Keratinocyte (primary cell): ENCODE results near the gene GXYLT1. TPM values are rescaled to one million over a fixed set of nuclear protein-coding genes. Genes with fewer than 3 reads are reported as not detected.

Experiments
- DNase-seq: peaks from one replicate; pipeline ENCODE4 v3.0.0-alpha.2; 2011; ENCODE audit warnings: low read depth, missing footprints, low spot score
- FAIRE-seq: peaks from 2 replicates; lab custom pipeline; 2011; peaks lifted over from hg19 to GRCh38; lab: Jason Lieb, UNC
- H2AFZ ChIP-seq: 2 replicates; pipeline ENCODE4 v1.6.0; 2012; ENCODE audit warnings: low read length, control low read depth, inconsistent platforms; ENCODE audit not compliant: control insufficient read depth
- H3K27ac ChIP-seq: 2 replicates; pipeline ENCODE4 v1.5.1; 2011; ENCODE audit warnings: low read length; ENCODE audit not compliant: control insufficient read depth, insufficient read depth
- H3K27me3 ChIP-seq: 3 replicates; pipeline ENCODE4 v1.6.0; 2011; ENCODE audit warnings: low read length; ENCODE audit not compliant: control insufficient read depth, insufficient read depth; ENCODE audit errors: extremely low read depth
- H3K36me3 ChIP-seq, 2 experiments: 2 replicates in 1 of 2; 3 replicates in 1 of 2; pipeline ENCODE4 v1.5.1; 2011; ENCODE audit warnings: low read length in 2 of 2, mild to moderate bottlenecking in 1 of 2; ENCODE audit not compliant: control insufficient read depth in 2 of 2, insufficient read depth in 2 of 2; ENCODE audit errors: extremely low read depth in 1 of 2
- H3K4me1 ChIP-seq: 3 replicates; pipeline ENCODE4 v1.5.1; 2011; ENCODE audit warnings: low read length; ENCODE audit not compliant: control insufficient read depth, insufficient read depth; ENCODE audit errors: extremely low read depth
- H3K4me2 ChIP-seq: 3 replicates; pipeline ENCODE4 v1.6.0; 2011; ENCODE audit warnings: low read depth, low read length; ENCODE audit not compliant: control insufficient read depth, insufficient read depth; ENCODE audit errors: extremely low read depth
- H3K4me3 ChIP-seq, 3 experiments: fragments of 200-600 bp in 1 of 3; sonication (generic) in 1 of 3; 2 replicates in 2 of 3; 3 replicates in 1 of 3; pipeline ENCODE4 v1.5.1; 2011 to 2016; ENCODE audit warnings: low read length in 3 of 3, mild to moderate bottlenecking in 3 of 3, control low read depth in 2 of 3, inconsistent platforms in 1 of 3, low read depth in 1 of 3, mixed read lengths in 1 of 3, mixed run types in 1 of 3, moderate library complexity in 1 of 3; ENCODE audit not compliant: control insufficient read depth in 2 of 3, insufficient read depth in 2 of 3; ENCODE audit errors: extremely low read depth in 1 of 3
- H3K79me2 ChIP-seq: 2 replicates; pipeline ENCODE4 v1.6.0; 2012; ENCODE audit warnings: low read length; ENCODE audit not compliant: control insufficient read depth, insufficient read depth
- H3K9ac ChIP-seq: 3 replicates; pipeline ENCODE4 v1.6.0; 2011; ENCODE audit warnings: low read length; ENCODE audit not compliant: control insufficient read depth, insufficient read depth; ENCODE audit errors: extremely low read depth
- H3K9me1 ChIP-seq: 3 replicates; pipeline ENCODE4 v1.6.0; 2011; ENCODE audit warnings: low read length; ENCODE audit not compliant: control insufficient read depth, insufficient read depth; ENCODE audit errors: extremely low read depth
- H3K9me3 ChIP-seq: 2 replicates; pipeline ENCODE4 v1.5.1; 2012; ENCODE audit warnings: low read depth, low read length; ENCODE audit not compliant: control insufficient read depth
- H4K20me1 ChIP-seq: 3 replicates; pipeline ENCODE4 v1.6.0; 2011; ENCODE audit warnings: low read length; ENCODE audit not compliant: control insufficient read depth, insufficient read depth; ENCODE audit errors: extremely low read depth
- EZH2 ChIP-seq: IDR thresholded peaks from one replicate; pipeline ENCODE4 v1.6.1; 2012; ENCODE audit warnings: inconsistent platforms, mild to moderate bottlenecking, low read length, moderate library complexity
- dilution Hi-C: fragments of 300-500 bp; cut with MboI; formaldehyde crosslinking; loops from one replicate; pipeline ENCODE4 v1.7.0; 2020; ENCODE audit warnings: low sequenced_read_pairs; ENCODE audit not compliant: extremely low pct_ligation_motif_present
- polyA plus RNA-seq, 5 experiments: library from polyadenylated mRNA; depleted of rRNA in 3 of 5; stranded (reverse) in 3 of 5; stranded (forward) in 1 of 5; unstranded in 1 of 5; fragments of >200 nt; gene quantifications; 1 replicate in 1 of 5; 2 replicates in 3 of 5; 3 replicates in 1 of 5; pipeline versions ENCODE4 v1.2.1 to v1.2.3, GENCODE V29; 2011 to 2012; ENCODE audit warnings: missing spikeins in 2 of 5, low read depth in 1 of 5, low replicate concordance in 1 of 5
- TF ChIP-seq, protein P1 (sequence below), 3 experiments: IDR thresholded peaks in 1 of 3; conservative IDR thresholded peaks in 1 of 3; optimal IDR thresholded peaks in 1 of 3; 2 replicates in 2 of 3; 3 replicates in 1 of 3; pipeline versions ENCODE3 to v1.5.1; 2011; ENCODE audit warnings: low read length in 3 of 3, mild to moderate bottlenecking in 3 of 3, moderate library complexity in 2 of 3, control low read depth in 1 of 3, inconsistent platforms in 1 of 3; ENCODE audit not compliant: insufficient read depth in 2 of 3; ENCODE audit errors: extremely low read depth in 1 of 3

GXYLT1 gene
- polyA plus RNA-seq, 1 donor (not counting 4 experiments of a cell fraction or from before 2014, with no cell fraction given) = 8.1 TPM

DNA sequence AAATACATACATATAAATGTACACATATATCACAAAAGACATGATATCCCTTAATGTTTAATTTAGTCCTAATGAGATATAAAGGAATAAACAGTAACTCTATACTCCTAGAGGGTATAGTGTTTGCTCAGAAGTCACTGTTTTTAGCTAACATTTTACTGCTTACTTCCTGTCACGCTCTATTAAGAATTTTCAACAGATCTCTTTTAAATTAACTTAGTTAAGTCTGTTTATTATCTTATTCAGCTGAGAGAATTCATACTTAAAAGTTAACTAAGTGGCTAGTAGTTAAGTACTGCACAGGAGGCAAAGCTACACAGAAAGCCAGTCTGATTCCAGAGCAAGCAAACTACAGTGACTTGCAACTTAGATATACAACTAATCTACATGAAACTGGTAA is 39.9 kb downstream of the GXYLT1 start:
- no peak for FAIRE-seq

DNA sequence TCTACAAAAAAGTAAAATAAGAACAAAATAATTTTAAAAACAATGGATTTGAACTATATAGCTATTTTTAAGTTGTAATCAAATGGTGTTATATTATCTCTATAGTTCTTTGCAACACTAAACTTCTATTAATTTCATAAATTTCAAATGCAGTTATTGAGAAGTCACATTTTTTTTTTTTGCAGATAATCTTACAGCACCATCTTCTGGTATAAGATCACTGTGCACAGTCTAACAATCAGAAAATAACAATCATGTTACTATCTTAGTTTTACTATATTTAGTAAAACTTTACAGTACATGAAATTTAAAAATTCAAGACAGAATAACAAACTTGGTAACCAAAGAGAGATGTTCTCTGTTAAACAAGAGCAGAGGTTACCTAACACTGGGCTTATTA is 40.6 kb downstream of the GXYLT1 start:
- no peaks in the 10 kb centered on the region for H3K27me3 ChIP-seq
- DNase-seq (no peak), FAIRE-seq (no peak)
- no peaks in the 10 kb centered on the region for H3K9me3 ChIP-seq
- H3K4me3 ChIP-seq = no peak overlapping the region
- no peak overlapping the region for H3K27ac ChIP-seq
- no peaks in the 10 kb centered on the region for H4K20me1 ChIP-seq
- no peak overlapping the region for H3K4me2 ChIP-seq
- H3K9ac ChIP-seq = no peak overlapping the region
- no peaks in the 10 kb centered on the region for H3K9me1 ChIP-seq
- dilution Hi-C loops = no loop called here
- no peaks in the 10 kb centered on the region for H3K79me2 ChIP-seq
- peaks cover 2% of the 10 kb centered on the region for H3K4me1 ChIP-seq
- H3K36me3 ChIP-seq = no peaks in the 10 kb centered on the region
- no peak for TF ChIP-seq EZH2
- TF ChIP-seq, protein P1, sequence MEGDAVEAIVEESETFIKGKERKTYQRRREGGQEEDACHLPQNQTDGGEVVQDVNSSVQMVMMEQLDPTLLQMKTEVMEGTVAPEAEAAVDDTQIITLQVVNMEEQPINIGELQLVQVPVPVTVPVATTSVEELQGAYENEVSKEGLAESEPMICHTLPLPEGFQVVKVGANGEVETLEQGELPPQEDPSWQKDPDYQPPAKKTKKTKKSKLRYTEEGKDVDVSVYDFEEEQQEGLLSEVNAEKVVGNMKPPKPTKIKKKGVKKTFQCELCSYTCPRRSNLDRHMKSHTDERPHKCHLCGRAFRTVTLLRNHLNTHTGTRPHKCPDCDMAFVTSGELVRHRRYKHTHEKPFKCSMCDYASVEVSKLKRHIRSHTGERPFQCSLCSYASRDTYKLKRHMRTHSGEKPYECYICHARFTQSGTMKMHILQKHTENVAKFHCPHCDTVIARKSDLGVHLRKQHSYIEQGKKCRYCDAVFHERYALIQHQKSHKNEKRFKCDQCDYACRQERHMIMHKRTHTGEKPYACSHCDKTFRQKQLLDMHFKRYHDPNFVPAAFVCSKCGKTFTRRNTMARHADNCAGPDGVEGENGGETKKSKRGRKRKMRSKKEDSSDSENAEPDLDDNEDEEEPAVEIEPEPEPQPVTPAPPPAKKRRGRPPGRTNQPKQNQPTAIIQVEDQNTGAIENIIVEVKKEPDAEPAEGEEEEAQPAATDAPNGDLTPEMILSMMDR (optimal IDR thresholded peaks at IDR 0.05 in 1 of 3, IDR thresholded peaks at IDR 0.05 in 1 of 3, conservative IDR thresholded peaks at IDR 0.05 in 1 of 3; ENCODE audit: extremely low read depth in 1 of 3, insufficient read depth in 2 of 3, low read length in 3 of 3) = no peak
- H2AFZ ChIP-seq = no peak overlapping the region

More for the DNA sequence above, 39.9 kb downstream of the GXYLT1 start:
- H3K9me1 ChIP-seq = no peaks in the 10 kb centered on the region
- TF ChIP-seq, protein P1 (optimal IDR thresholded peaks at IDR 0.05 in 1 of 3, IDR thresholded peaks at IDR 0.05 in 1 of 3, conservative IDR thresholded peaks at IDR 0.05 in 1 of 3; ENCODE audit: extremely low read depth in 1 of 3, insufficient read depth in 2 of 3, low read length in 3 of 3) = no peak
- TF ChIP-seq EZH2 = no peak
- H3K4me1 ChIP-seq = no peaks in the 10 kb centered on the region
- no peak overlapping the region for H2AFZ ChIP-seq
- H3K36me3 ChIP-seq = no peaks in the 10 kb centered on the region
- H3K9me3 ChIP-seq = no peaks in the 10 kb centered on the region
- no peaks in the 10 kb centered on the region for H4K20me1 ChIP-seq
- no peaks in the 10 kb centered on the region for H3K79me2 ChIP-seq
- no peak overlapping the region for H3K4me3 ChIP-seq
- H3K27me3 ChIP-seq = no peaks in the 10 kb centered on the region
- H3K9ac ChIP-seq = no peak overlapping the region
- DNase-seq = no peak
- H3K27ac ChIP-seq = no peak overlapping the region
- dilution Hi-C loops = no loop called here
- no peak overlapping the region for H3K4me2 ChIP-seq
